Ureter (tissue), 1 donor: Measurements from ENCODE around the gene ZFAND2A. TPM values are rescaled to one million over a fixed set of nuclear protein-coding genes. Genes with fewer than 3 reads are reported as not detected.
"Not testable (repeated sequence)": the region's sequence is repeated elsewhere in the genome, so short reads cannot be mapped to it uniquely, and the experiment has no call there.

Experiments used
- DNase-seq: peaks from one replicate; pipeline ENCODE4 v3.0.0-alpha.2; 2020; ENCODE audit warnings: low spot score
- total RNA-seq: library from RNA; stranded (reverse); gene quantifications from one replicate; pipeline ENCODE4 v1.2.4, GENCODE V29; 2023
- donor health status: DM: yes; HTN: yes; CAD: no.

The ZFAND2A gene
- total RNA-seq, 1 donor from 2014 or later, result 16.6 TPM

DNA sequence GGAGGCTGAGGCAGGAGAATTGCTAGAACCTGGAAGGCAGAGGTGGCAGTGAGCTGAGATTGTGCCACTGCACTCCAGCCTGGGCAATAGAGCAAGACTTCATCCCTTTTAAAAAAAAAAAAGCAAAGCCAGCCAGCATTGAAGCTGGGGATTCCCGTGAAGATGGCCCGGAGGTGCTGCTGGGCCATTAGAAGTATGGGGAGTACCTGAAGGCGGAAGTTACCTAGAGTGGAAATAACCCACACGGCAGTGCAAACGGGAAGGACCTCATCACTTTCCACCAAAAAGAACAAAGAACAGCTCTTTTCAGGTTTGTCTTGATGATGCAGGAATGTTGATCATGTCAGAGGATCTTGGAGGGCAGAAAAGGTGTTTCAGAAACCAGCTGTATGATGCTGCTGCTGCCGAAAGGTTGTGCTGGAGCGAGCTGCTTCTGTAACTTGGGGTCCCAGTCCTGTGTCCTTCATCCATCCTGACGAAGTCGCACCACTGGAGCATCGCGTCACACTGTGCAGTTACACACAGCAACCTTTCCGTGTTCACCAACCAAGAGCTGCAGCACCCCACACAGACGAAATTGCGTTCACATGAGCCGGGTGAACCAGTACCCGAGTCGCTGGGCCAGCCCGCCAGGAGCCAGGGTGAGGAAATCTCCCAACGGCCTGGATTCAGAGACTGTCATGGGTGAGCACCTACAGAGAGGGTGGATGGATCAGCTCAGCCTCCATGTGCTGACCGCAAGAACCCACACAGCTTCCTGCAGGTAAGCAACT, 8.2 kb downstream of the ZFAND2A start:
- DNase-seq, result no peak

DNA sequence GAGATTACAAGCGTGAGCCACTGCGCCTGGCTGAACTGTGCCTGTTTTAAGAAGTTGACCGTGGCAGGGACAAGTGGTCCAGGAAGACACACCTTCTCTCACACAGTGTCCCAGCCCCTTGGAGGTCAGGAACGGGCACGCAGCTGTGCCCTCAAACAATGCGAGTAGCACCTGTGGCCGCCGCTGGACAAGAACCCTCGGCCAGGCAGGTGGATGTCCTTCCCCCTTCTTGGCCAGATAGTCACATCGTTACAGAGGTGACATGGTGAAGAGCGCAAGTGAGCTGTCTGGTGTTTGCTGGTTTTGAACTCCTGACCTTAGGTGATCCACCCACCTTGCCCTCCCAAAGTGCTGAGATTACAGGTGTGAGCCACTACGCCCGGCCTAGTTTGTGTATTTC, 8.8 kb downstream of the ZFAND2A start:
- no peak for DNase-seq

DNA sequence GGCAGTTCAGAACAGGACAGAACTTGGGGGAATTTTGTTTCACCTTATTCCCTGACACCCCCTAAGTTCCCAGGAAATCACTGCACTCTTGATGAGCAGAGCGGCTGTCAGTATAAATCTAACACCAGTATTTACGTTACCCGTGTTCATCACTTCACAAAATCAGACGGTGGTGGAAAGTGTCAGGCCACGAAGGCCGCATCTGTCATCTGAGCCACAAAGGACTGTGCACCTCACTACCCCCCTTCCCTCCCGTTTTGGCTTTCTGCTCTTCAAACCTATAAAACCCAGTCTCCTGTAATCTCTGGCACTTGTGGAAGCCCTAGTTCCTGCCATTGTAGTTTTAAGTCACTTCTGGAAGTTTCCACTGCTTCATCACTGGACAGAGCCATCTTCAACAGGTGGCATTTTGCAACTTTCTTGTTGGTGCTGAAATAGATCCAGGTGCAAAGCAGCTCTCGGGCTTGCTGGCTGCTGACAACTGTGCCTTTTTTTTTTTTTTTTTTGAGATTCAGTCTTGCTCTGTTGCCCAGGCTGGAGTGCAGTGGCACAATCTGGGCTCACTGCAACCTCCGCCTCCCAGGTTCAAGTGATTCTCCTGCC, 9.5 kb downstream of the ZFAND2A start:
- DNase-seq, result no peak

DNA sequence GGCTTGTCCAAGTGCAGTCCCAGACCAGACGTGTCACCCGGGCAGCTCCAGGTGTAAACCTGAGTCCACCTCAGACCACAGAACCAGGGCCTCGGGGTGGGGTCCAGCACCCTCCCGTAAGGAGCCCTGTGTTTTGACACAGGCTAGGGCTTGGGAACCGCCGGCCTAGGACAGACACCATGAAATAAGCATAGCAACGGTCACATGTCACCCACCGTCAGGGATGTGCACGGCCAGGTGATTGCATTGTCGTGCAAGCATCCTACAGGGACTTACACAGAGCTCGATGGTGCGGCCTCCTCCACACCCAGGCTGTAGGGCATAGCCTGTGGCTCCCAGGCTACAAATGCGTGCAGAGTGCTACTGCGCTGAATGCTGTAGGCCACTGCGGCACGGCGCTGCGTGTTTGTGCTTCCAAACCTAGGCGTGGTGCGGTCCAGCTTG, 10.6 kb downstream of the ZFAND2A start:
- no peak for DNase-seq

DNA sequence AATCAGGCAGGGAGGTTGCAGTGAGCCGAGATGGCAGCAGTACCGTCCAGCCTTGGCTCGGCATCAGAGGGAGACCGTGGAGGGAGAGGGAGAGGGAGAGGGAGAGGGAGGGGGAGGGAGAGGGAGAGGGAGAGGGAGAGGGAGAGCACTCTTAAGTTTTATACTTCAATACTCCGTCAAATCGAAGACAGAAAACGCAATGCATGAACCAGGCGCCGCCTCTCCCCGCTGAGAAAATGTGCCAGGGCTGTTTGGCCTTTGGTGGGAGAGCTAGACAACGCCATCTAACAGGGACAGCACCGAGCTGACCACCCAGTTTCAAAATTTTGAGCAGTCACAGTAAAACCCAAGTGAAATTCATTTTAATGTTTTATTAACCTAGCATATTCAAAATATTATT, 12.1 kb downstream of the ZFAND2A start:
- not testable (repeated sequence) for DNase-seq

DNA sequence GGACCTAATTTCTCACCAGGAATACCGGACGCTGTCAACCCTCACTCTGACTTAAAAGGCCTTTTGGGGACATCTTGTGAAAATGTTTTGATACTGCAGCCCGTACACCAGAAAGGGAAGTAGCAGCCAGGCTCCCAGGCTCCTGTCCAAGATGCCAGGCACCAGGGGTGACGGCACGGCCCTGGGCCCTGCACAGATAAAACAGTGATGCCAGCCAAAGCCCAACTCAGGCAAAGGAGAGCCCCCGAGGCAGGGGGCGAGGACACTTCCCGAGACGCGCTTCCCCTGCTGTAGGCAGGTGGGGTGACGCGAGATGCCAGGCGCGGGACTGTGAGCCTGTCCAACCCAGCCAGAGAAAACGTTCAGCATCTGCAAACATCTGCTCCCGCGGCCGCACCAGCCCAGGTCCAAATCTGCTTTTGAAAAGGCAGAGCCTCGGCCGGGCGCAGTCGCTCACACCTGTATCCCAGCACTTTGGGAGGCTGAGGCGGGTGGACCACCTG, 15.7 kb downstream of the ZFAND2A start:
- DNase-seq, result no peak

DNA sequence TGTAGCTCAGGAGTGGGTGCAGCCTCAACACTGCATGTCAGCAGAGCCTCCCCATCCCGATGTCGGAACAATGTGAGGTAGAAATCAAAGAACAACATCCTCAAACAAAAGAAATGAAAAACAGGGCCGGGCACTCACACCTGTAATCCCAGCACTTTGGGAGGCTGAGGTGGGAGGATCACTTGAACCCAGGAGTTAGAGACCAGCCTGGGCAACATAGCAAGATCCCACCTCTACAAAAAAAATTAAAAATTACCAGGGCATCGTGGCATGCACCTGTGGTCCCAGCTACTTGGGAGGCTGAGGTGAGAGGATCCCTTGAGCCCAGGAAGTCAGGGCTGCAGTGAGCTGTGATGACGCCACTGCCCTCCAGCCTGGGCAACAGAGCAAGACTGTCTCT, 17.0 kb downstream of the ZFAND2A start:
- not testable (repeated sequence) for DNase-seq

DNA sequence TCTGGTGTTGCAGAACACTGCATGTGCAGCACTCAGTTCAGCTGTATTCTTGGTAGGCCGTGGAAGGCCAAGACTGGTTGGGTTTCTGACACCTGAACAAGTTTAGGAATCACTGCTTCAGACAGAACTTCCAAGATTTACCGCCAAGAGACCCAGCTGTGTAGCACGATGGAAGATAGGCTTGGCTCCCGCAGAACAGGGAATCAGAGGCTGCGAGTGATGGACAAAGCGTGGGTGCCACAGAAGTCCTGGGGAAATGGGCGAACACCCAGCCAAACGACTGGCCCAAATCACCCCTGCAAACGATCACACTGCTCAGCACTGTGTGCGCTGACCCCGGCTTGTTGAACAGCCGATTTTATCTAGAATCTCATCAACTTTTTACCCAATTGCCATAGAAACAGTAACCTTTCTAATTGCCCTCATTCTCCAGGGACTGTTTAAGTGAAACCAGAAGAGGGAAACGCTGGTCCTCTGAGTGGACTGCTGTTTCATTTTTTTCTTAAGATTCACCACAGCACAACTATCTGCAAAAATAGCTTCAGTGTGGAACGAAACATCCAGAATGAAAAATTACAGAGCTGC, 17.9 kb downstream of the ZFAND2A start:
- DNase-seq, result no peak

DNA sequence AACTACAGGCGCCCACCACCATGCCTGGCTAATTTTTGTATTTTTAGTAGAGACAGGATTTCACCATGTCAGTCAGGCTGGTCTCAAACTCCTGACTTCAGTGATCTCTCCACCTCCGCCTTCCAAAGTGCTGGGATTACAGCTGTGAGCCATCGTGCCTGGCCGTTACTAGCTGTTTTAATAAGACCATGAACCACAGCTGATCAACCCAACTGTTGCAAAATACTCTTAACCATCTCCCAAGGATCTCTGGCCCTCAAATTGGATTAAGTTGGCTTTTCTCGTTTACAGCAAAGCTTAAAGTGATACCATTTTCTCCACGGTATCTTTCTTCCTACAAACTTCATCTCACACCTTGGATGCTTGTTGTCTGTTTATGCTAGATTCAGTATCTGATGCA, 18.3 kb downstream of the ZFAND2A start:
- no peak for DNase-seq

DNA sequence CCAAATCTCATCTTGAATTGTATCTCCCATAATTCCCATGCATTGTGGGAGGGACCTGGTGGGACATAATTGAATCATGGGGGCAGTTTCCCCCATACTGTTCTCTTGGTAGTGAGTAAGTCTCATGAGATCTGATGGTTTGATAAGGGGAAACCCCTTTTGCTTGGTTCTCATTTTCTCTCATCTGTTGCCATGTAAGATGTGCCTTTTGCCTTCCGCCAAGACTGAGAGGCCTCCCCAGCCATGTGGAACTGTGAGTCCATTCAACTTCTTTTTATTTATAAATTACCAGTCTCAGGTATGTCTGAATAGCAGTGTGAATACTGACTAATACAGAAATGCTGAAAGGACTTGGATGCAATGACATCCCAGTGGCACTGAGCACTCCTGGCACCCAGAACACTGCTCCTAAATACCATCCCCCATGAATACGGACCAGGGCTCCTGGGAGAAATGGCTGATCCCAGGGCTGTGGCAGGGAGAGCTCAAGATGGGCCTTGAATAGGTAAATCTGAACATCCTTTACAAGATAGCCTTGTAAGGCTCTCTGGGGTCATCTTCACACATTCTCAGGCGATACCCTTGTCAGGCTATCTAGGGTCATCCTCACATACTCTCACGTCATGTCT, 19.4 kb downstream of the ZFAND2A start:
- DNase-seq, result no peak

DNA sequence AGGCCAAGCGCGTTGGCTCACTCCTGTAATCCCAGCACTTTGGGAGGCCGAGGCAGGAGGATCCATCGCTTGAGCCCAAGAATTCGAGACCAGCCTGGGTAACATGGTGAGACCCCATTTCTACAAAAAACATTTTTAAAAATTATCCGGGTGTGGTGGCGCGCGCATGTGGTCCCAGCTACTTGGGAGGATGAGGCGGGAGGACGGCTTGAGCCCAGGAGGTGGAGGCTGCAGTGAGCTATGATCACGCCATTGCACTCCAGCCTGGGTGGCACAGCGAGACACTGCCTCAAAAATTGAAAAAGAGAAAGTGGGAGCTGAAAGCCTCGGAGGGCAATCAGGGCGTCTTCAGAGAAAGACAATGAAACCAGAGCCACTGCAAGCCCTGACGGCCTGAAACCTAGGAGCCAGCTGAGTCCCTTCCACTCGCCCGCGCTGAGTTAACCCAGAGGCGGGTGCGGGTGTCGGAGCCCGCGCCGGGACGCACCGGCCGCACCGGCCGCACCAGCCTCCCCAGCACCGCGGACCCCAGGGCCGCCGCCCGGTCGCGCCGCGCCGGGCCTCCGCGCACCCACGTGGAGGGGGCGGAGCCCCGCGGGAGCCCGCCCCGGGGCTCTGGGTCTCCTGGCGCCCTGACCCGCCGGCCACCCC, 22.4 kb downstream of the ZFAND2A start:
- no peak for DNase-seq

DNA sequence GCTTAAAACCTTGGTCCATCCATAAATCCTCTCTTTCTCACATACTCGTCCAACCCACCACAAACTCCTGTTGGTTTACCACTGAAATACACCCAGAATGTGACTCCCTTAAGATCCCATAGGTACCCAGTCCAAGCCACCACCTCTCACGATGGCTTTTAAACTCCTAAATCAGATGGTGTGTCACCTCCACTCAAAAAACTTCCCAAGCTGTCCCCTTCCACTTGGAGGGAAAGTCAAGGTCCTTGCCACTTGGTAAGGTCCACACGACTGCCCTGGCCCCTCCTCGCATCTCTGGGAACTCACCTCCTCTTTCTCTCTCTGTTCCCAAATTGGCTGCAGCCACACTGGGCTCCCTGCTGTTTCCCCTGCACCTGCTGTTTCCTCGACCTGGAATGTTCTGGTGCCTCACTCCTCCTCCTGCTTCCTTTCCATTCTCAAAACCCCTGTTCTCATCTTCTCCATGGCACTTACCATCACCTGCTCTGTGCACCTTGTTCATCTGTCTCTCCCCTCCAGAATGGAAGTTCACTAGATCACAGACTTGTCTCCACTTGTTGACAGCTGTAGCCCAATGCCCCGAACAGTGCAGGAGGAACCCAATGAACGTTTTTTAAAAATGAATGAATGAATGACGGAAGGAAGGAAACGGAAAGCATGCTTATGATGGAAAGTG, 23.0 kb downstream of the ZFAND2A start:
- no peak for DNase-seq

DNA sequence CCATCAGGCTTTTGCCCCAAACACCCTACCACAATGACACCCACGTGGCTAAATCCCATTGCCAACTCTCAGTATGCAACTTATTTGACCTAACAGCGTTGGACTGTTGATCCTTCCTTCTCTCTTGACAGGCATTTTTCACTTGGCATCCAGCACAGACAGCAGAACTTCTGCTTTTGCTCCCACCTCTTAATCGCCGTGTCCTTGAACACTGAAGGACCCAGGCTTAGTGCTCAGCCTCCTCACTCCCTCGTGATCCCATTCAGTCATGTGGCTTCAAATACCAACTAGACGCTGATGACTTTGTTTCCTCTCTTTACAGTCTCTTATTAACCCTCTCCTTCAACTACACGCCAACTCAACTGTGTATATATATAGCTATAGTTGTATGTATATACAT, 25.0 kb downstream of the ZFAND2A start:
- DNase-seq, result no peak

DNA sequence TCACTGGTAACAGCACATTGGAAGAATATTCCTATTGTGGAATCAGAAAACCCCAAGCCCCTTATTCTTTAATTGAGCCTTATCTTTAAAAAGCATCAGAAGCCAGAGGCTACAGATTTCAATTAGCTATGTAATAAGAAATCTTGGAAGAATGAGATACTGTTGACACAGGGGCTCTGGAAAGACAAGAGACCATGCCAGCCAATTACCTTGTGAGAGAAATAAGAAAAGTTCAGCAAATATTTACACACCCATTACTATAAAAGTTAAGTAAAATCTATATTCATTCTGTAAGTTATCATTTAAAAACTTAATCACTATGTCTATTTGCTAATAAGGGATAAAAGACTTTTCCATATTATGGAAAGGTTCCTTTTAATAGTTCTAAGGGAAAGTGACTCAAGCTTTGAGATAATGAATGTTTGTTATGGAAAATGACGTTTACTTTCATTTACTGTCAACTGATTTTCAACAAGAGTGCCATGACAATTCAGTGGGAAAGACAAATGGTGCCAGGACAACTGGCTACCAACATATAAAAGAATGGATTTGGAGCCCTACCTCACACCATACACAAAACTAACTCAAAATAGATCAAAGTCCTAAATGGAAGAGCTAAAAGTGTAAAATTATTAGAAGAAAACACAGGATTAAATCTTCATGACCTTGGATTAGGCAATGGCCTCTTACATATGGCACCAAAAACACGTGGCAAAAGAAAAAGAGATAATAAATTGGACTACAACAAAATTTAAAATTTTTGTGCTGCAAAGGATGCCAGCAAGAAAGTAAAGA, 28.3 kb downstream of the ZFAND2A start:
- no peak for DNase-seq

DNA sequence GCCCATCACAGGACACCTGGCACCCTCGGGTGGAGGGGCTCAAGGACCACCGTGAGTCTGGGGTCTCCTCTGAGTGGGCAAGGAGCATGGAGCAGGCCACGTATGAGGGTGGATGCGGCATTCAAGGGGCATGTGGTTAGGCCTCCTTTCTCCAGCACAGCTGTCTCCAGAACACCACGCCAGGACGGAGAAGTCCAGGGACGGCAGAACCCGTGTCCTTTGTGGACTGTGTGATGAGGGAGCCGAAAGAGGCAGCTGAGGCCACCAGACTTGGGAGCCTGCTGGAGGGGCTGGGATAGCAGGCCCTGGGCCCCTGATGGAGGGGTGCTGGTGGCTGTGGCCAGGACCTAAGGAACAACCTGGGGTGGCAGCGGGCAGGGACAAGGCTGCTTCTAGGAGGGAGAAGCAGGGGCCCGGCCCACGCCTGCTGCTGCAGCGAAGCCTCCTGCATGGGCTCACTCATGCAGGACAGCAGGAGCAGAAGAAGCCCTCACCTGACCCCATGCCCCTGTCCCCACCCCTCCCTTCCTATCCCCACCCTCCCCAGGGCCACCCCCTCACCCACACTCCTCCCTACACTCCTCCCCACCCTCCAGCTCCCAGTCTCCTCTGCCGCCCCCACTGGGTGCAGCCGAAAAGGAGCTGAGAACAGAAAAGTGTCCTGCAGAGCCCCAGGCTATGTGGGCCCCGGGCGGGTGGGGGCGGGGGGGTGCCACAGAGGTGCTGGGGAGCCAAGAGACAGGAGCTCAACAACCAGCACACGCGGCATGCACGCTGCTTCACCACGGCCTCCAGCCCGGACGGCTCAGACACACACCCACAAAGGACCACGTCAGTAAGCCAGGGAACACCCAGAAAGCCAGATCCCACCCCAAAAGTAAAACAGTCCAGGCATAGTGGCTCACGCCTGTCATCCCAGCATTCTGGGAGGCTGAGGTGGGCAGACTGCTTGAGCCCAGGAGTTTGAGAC, 29.7 kb downstream of the ZFAND2A start:
- DNase-seq, result no peak

DNA sequence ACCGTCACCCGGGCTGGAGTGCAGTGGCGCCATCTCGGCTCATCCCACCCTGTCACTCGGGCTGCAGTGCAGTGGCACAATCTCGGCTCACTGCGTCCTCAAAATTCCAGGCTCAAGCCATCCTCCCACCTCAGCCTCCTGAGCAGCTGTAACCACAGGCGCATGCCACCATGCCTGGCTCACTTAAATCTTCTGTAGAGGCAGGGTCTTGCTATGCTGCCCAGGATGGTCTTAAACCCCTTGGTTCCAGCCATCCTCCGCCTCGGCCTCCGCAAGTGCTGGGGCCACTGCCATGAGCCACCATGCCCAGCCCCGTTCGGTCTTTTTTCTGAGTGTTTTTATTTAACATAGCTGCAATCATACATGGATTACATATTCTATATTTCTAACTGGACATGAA, 30.6 kb downstream of the ZFAND2A start:
- no peak for DNase-seq

DNA sequence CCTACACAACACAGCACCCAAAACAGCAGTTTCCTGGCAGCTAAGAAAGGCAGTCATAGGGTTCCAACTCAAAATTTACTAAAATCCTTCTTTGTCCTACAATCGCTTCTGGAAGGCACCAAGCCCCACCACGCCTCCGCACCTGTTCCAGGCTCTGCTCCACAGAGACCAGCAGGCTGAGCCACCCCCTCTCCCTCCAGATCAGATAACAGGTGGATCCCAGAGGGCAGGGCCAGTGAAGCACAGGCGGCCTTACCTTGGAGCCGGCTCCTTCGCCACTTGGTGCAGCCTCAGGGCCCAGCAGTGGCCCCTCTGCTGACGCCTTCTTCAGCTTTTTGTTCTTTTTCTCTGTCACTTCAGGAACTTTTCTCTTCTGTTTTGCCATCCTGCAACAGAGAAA, 33.0 kb downstream of the ZFAND2A start:
- DNase-seq, result no peak

DNA sequence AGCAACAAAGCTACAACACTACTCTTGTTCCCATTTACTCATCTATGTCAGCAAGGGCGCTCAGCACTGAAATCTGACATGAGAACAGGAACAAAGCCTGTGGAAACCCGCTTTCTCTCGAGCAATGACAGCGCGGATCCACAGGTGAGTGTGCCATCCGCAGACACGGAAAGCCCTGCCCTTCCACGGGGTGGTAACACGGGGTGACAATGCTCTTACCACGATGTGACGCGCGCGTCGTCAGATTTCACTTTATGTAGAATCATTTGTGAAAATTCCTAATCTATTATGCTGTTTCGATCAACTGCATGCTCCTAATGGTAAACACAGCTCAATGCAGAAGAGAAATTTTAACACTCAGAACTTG, 34.4 kb downstream of the ZFAND2A start:
- no peak for DNase-seq

DNA sequence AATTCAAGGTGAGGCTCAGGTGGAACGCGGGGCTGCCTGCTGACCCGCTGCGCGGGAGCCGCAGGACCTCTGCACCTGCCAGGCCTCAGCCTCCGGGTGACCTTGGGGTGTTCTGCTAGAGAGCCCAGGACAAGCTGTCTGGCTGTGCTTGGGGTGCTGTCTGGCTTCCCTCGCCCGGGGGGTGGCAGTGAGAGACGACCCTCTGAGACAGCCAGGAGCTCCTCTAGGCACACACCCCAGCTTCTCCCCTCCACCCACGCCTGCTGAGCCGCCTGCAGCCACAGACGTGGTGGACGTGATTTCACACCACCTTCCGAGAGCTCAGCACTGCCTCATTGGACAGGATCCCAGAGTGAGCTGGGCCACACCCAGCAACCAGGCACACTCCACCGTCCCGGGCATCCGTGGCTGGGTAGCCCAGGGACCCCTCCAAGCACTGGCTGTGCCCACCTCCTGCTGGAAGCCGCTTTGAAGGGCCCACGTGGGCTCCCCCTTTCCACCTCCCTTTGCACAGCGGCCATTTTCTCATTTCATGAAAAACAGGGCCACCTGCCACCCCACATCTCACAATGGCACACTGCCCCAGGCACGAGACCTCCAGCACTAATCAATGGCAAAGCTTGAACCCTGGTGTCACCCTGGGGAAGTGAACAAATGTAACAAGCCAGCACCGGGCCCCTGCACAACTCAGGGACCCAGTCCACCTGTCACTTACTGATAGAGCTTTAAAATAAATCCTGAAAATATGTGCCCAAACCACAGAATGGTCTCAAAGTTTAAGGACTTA, 35.0 kb downstream of the ZFAND2A start:
- no peak for DNase-seq
